ENCODE measurements around the gene DDIT3.
"Not testable (repeated sequence)": the region's sequence is repeated elsewhere in the genome, so short reads cannot be mapped to it uniquely, and the experiment has no call there.

Gene DDIT3

GRCh38 chr12:57511588-57512325, 8.6 kb downstream of the DDIT3 start:
- no peak for DNase-seq

GRCh38 chr12:57511161-57511560, 9.2 kb downstream of the DDIT3 start:
- no peak for DNase-seq

GRCh38 chr12:57507796-57508195, 12.5 kb downstream of the DDIT3 start:
- DNase-seq, result not testable (repeated sequence)

GRCh38 chr12:57506541-57506940, 13.8 kb downstream of the DDIT3 start:
- not testable (repeated sequence) for DNase-seq

GRCh38 chr12:57502311-57502969, 17.9 kb downstream of the DDIT3 start:
- not testable (repeated sequence) for DNase-seq

- DNase-seq, result no peak
Observed at GRCh38 chr12:57500213-57500612, 20.1 kb downstream of the DDIT3 start.

- no peak for DNase-seq
Observed at GRCh38 chr12:57498571-57498970, 21.7 kb downstream of the DDIT3 start.

- DNase-seq, result no peak
Observed at GRCh38 chr12:57498132-57498502, 22.2 kb downstream of the DDIT3 start.

GRCh38 chr12:57497223-57498131, 22.8 kb downstream of the DDIT3 start:
- DNase-seq, result no peak

- no peak for DNase-seq
Observed at GRCh38 chr12:57496822-57497221, 23.5 kb downstream of the DDIT3 start.

- DNase-seq, result not testable (repeated sequence)
Observed at GRCh38 chr12:57495051-57495701, 25.1 kb downstream of the DDIT3 start.

GRCh38 chr12:57491393-57492280, 28.7 kb downstream of the DDIT3 start:
- DNase-seq, result no peak

GRCh38 chr12:57490126-57490525, 30.2 kb downstream of the DDIT3 start:
- DNase-seq, result no peak

- DNase-seq, result no peak
Observed at GRCh38 chr12:57489157-57489641, 31.1 kb downstream of the DDIT3 start.

- DNase-seq, result peak; percentile 4
Observed at GRCh38 chr12:57488402-57489156, 31.7 kb downstream of the DDIT3 start.

- peak; percentile 87 for DNase-seq
Observed at GRCh38 chr12:57487597-57488401, 32.5 kb downstream of the DDIT3 start, which contains the start of gene MARS1. MARS1 (plus strand) TSS chr12:57488068; CDS start chr12:57488091, 23 bp downstream.

GRCh38 chr12:57487055-57487596, 33.2 kb downstream of the DDIT3 start:
- DNase-seq, result no peak

GRCh38 chr12:57485695-57486094, 34.6 kb downstream of the DDIT3 start:
- DNase-seq, result no peak

GRCh38 chr12:57483466-57483865, 36.8 kb downstream of the DDIT3 start:
- DNase-seq, result no peak

GRCh38 chr12:57481671-57482070, 38.6 kb downstream of the DDIT3 start:
- no peak for DNase-seq
